Measurements from ENCODE around the gene PIM2. TPM values are rescaled to one million over a fixed set of nuclear protein-coding genes. Genes with fewer than 3 reads are reported as not detected.
"Not testable (repeated sequence)": the region's sequence is repeated elsewhere in the genome, so short reads cannot be mapped to it uniquely, and the experiment has no call there.

PIM2 gene
- total RNA-seq, 1 experiment from 2014 or later = 19.3 TPM

DNA sequence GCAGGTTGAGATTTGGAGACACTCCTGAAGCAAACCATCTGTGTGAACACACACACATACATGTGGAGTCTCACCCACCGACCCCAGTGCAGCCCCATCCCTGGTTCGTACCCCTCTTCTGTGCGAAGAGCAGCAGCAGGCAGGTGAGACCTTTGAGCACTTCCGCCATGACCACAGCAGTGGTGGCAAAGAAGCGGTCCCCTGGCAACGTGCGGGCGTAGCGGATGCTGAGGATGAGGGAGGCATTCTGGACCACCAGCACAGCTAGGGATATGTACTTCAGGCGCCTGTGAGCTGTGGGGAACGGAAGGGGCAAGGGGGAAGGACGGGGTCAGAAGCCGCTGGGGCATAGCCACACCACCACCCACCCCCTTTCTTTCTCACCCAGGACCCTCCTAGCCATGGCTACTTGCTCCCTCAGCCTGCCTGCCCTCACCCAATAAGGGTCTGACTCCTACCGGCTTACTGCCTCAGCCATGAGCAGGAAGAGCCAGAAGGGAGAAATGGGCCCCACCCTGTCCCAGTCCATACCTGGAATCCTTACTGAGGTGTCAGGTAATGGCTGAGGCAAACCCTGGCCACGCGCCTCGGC, 9.0 kb downstream of the PIM2 start:
- DNase-seq (ENCODE audit: extremely low read depth, low read depth) = no peak

DNA sequence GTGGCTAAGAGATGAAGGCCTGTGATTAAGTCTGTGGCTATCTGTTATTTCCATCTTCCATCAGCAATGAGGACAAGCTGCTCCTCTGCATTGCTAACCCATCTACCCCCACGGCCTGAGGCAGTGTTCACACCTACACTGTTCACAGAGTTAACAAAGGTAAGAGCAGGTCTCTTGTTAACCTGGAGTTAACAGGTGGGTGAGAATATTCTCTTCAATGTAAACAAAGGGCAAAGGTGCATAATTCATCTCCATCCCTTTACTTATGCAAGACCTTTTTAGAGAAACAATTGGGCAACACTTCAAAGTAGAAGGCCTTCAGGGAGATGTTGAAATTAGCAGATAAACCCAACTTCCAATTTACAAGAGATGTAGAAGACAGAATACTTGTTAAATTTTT, 10.2 kb downstream of the PIM2 start:
- DNase-seq (ENCODE audit: extremely low read depth, low read depth) = no peak

DNA sequence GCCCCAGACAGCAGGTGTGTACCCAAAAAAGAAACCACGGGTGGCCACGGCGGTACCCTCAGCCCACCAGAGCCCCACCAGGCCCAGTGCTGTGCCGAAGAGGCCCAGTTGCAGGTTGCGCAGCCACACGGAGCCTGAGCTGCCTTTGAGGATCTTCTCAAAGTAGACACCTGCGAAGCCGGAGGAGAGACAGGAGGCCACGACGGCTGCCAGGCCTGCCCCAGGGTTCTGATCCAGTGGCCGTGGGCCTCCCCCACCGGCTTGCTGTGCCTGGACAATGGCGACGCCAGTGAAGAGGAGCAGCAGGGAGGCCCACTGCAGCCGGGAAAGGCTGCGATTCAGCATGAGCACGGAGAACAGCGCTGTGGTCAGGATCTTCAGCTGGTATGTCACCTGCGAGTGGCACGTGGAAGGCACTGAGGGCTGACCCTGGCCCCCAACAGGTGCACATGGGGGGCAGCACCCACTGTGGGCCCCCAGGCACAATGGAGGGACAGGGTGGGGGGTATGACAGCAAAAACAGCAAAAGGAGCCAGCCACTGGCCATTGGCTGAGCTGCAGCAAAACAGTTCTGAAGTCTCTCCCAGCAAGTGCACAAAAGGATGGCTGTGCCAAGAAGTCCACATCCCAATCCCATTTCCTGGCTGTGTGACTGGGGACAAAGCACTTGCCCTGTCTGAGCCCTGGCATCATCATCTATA, 13.6 kb downstream of the PIM2 start:
- DNase-seq (ENCODE audit: extremely low read depth, low read depth) = no peak

DNA sequence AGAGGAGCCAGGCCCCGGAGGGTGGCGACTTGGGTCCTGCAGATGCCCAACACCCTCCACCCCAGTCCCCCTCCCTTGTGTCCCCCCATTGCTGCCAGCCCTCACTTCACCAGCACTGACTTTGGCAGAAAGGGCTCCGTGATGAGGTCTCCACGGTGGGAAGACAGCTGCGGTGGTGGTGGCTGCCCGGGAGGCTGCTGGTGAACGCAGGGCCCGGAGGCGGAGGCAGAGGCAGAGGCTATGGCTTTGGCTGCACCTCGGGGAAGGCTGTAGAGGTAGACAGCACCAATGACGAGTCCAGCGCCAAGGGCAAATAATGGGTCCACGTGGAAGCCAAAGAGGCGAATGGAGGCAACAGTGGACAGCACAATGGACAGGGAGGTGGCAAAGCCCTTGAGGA, 14.2 kb downstream of the PIM2 start:
- no peak for DNase-seq (ENCODE audit: extremely low read depth, low read depth)

DNA sequence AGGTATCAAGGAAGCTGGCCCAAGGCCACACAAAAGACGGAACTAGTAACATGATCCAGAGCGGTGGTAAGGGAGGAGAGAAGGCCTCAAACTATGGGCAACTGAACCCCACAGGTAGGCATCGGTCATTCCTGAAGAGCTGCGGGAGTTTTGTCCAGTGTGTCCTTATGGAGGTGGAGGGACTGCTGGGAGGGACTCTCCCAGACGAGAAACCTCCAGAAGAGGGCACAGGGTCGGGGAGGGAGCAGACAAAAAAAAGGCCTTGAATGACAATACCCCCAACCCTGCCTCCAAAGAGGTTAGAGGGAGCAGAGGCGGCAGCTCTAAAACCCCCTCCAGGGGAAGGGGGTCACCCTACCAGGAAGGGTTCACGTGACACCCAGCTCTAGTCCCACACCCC, 14.6 kb downstream of the PIM2 start:
- no peak for DNase-seq (ENCODE audit: extremely low read depth, low read depth)

DNA sequence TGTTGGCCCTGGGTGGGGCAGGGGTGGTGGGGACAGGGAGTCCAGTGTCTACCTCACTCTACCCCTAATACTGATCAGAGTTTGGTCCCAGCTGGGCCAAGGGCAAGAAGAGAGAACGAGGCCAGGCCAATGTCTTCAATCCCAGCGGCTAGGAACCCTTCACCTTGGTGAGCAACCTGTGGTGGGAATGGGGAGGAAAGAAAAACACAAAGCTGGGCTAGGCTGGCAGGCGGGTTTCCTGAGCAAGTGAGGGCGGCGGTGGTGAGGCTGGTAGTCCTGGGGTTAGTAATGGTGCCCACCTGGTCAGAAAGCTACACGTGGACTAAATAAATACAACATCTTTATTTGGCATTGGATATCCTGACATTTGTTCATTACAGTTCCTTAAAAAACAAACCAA, 15.5 kb downstream of the PIM2 start:
- DNase-seq (ENCODE audit: extremely low read depth, low read depth) = no peak

DNA sequence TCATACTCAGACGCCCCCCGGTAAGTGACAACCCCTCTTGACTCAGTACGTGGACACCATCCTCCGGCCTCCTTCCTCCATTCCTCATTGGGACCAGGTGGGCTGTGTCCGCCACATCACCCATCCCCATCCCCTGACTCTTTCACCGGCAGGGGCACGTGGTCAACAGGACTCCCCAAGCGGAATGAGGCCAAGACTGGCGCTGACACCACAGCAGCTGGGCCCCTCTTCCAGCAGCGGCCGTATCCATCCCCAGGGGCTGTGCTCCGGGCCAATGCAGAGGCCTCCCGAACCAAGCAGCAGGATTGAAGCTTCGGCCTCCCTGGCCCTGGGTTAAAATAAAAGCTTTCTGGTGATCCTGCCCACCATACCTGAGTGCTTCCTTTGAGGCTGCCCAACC, 16.0 kb downstream of the PIM2 start:
- no peak for DNase-seq (ENCODE audit: extremely low read depth, low read depth)

DNA sequence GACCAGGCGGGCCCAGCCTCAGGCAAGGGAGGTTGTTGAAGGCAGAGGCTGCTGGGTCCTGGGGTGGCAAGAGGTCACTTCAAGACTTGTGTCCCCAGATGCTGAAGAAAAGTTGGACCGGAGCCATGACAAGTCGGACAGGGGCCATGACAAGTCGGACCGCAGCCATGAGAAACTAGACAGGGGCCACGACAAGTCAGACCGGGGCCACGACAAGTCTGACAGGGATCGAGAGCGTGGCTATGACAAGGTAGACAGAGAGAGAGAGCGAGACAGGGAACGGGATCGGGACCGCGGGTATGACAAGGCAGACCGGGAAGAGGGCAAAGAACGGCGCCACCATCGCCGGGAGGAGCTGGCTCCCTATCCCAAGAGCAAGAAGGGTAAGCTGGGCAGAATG, 16.7 kb downstream of the PIM2 start:
- no peak for DNase-seq (ENCODE audit: extremely low read depth, low read depth)

DNA sequence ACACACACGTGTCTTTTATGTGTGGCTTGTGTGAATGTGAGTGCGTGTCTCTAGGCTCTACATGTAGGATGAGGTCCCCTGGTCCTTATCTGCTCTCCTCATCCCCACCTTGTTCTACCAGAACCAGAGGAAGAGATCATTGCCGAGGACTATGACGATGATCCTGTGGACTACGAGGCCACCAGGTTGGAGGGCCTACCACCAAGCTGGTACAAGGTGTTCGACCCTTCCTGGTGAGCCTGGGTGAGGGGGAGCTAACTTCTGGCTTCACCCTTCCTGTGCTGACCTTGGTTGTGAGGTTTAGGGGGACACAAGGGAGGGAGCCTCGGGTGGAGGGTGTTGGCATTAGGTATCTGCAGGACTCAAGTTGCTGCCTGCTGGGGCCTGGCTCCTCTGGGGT, 17.8 kb downstream of the PIM2 start:
- no peak for DNase-seq (ENCODE audit: extremely low read depth, low read depth)

DNA sequence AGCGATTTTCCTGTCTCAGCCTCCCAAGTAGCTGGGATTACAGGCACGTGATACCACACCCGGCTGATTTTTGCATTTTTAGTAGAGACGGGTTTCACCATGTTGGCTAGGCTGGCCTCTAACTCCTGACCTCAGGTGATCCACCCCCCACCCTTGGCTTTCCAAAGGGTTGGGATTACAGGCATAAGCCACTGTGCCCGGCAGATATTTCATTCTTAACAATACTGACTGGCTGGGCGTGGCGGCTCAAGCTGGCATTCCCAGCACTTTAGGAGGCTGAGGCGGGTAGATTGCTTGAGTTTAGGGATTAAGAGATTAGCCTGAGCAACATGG, 19.8 kb downstream of the PIM2 start:
- no peak for DNase-seq (ENCODE audit: extremely low read depth, low read depth)

DNA sequence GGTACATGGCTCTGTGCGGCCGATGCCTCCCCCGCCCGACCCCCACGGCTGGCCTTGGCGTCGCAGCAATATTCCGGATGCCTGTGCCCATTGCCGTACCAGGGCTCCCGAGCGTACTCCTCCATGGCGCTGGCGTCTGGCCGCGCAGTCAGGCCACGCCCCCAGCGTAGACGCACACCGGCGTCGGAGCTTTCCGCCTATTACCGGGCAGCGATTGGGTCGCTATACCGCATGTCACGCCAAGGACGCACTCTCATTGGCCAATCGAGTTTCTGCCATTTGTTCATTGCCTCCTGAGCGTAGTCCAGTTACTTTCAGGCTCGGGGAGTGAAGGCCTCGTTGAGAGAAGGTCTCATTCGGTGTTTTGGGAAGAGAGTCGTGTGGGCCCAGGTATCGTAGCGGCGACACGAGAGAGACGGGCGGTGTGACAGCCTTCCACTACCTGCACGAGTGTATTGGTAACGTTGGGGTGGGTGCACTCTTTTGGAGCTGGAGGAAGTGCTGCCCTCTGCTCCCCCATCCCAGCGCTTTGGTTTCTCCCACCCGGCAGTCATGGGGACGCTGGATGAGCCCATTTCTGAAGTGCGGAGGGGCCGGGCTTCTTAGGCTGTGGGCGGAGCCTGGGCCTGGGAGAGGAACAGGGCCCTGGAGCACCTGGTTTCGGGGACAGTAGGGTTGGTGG, 21.1 kb downstream of the PIM2 start, which contains the start of the genes PQBP1 and TIMM17B:
Gene PQBP1, plus strand, starts transcription at position 306 of the 682 bp plus-strand sequence. CDS start 580 bp downstream, outside the sequence.
Gene TIMM17B, minus strand, starts transcription at position 144 of the 682 bp plus-strand sequence. Its CDS starts 19 bp downstream, at position 125.
- DNase-seq (ENCODE audit: extremely low read depth, low read depth) = peak; percentile 97

DNA sequence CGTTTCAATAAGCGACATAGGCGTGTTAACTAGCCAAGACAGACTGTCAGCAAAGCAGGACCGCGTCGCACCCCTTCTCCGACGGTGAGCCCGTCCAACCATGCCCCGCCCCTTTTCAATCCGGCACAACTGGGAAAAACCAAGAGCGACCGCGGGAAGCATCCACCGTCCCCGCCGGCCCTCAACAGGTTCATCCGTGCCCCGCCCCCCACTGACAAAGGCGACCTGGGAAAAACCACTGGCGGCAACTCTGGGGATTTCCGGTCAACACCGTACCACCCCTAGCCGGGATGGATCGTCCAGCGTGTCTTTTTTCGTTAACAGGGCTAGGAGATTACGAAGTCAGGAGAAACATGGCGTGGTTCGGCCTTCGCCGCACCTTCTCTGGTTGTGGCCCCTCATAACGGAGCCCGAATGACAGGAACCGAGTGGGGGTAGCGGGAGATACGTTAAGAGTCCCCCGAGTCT, 21.6 kb downstream of the PIM2 start:
- DNase-seq (ENCODE audit: extremely low read depth, low read depth) = peak; percentile 62

DNA sequence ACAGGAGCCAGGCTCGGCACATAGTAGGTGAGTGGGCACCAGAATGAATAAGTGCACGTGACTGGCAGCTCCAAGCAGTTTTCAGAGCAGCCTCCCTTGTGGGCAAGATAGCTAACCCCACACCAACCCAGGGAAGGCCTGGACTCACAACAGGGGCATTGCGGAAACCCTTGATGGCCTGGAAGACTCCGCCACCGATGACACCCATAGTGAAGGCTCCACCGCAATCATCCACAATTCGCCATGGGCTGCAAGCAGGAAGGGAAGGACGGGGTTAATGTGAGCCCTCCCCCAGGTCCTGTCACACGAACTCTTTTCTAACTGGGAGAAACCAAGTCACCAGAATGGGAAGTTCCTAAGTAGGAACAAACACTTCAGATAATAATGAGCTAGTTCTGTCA, 22.2 kb downstream of the PIM2 start:
- DNase-seq (ENCODE audit: extremely low read depth, low read depth) = no peak

DNA sequence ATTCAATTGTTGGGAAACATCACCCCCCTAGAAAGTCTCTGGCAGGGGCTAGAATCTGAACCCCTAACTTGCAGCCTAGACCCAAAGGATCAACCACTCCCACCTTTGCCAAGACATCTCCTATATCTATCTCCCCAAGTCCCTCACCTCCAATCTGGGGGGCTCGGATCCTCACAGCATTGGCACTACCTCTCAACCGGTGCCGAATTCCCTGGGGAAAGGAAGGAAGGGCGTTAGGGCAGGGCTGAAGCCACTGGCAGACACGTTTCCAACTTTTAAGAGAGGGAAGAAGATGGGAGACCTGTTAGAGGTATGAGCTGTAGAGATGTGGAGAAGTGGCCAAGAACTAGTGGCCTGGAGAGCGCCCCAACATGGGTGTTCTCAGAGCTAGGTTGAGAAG, 23.9 kb downstream of the PIM2 start:
- no peak for DNase-seq (ENCODE audit: extremely low read depth, low read depth)

DNA sequence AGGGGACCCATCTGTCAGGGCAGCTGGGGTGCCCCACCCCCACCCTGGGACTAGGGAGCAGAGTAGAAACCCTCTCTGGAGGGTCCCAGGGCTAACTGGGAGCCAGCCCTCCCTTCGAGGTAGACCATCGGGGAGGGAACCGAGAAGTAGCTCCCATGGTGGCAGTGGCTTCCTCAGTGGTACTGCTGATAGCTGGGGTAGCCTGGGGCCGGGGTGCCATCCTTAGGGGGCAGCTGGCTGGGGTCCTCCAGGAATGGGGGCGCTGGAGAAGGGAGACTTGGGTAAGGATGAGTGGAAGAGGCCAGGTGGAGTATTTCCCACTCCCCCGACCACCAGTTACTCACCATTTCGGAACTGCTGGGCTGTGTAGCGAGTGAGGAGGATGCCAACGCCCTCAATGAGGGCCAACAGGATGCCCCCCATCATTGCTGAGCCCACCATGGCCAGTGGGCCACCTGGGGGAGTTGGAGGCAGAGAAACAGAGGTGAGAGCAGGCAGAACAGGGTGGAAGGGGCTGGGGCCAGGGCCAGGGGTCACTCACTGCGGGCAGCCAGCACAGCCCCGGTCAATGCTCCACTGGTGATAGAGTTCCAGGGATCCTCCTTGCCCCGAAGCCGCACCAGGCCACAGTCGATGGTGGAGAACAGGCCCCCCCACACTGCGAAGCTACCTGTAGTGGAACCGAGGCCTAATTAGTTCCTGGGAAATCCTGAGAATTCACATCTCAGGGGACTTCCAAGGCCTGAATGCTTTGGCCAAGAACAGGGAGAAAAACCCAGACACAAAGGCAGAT, 25.1 kb downstream of the PIM2 start:
- DNase-seq (ENCODE audit: extremely low read depth, low read depth) = no peak

DNA sequence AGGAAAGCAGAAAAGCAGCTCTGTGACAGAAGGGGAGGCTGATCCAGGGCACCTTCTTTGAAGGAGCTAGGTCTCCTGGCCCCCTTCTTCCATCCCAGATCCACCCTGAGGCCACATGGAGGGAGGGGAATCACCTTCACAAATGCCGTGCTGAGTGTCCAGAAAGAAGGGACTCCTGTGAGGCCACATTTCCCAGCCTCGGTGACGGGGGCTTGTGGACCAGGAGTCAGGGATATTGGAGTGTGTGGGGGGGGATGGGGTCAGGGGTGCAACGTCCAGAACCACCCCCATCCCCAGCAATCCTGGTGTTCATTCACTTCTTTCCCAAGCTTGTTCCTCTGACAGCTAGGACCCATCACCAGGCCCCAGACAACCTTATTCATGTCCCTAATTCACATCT, 25.9 kb downstream of the PIM2 start:
- no peak for DNase-seq (ENCODE audit: extremely low read depth, low read depth)

DNA sequence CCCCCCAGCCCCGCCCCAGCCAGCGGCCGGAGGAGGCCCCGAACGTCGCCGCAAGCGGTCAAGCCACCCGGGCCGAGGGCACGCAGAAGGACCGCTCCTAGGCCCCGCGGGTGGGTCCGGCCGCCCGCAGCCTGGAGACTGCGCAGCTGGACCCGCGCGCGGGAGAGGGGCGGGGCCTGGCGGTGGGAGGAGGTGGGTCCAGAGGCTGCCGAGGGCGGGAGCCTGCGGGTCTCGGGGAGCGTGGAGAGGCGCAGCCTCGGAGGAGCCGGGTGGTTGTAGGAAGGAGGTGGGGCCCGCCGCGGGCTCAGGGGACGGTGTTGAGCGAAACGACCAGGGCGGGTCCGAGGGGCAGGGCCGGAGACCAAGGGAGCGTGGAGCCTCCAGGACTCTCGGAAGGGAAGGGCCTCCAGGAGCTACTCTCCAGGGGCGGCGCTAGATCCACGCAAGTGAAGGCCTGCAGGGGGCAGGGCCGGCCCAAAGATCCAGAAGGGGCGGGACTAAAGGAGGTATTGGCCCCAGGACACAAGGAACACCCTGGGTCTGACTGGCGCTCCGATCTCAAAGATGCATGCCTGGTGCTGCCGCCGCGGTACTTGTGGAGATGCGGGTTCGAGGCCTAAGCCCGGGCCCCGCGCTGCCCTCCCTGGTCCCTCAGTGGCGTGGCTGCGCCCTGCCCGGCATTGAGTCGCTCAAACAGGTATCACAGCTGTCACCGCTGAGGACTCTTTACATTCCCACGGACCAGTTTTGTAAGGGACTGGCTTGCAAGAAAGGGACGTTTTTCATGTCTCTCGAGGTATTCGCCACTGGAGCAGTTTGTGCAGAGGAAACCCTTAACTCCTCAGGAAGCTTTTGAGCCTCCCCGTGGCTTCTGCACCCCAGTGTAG, 27.2 kb downstream of the PIM2 start:
- peak; percentile 87 for DNase-seq (ENCODE audit: extremely low read depth, low read depth)

DNA sequence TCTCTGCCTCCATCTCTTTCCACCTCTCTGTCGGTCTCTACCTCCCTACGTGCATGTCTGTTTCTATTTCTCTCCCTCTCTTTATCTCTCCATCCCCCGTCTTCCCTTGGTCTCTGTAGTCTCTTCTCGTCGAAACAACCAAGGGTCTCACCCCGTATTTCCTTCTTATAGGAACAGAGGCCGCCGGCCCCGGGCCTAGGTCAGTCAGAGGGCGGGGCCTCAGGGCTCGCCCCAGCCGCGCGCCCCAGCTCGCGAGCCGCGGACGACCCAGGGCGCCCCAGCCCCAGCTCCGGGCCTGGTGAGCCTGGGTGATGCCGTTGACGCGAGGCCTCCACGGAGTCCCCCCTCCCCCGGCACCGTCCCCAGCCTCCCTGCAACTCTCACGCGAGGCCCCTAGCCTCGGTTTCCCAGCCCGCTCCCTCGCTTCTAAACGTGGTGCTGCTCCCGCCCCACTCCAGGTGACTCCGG, 27.9 kb downstream of the PIM2 start:
- DNase-seq (ENCODE audit: extremely low read depth, low read depth) = no peak

DNA sequence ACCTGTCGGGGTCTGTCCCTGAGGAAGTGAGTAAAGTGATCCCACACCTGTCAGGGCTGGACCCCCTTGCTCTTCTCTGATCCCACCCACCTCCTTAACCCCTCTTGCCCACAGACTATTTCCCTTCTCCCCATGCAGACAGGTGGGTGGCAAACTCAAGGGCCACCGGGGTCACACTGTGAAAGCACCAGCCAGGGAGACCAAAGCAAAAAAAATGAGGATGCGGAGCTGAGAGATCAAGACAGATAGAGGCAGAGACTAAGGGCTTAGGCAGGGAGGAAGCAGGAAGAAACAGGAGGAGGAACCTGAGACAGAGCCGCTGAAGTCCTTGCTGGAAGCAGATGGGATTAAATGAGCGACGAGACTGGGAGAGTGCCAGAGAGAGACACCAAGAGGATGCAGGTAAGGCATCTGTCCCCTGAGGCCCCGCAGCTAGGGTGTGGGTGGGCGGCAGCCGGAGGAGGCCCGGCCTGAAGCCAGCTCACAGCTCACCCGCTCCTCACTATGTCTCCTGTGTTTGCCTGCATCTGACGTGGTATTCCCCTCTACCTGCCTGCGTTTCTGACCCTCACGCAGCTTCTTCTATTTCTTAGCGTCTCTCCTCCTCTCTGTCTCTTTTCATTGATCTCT, 28.4 kb downstream of the PIM2 start:
- DNase-seq (ENCODE audit: extremely low read depth, low read depth) = no peak

DNA sequence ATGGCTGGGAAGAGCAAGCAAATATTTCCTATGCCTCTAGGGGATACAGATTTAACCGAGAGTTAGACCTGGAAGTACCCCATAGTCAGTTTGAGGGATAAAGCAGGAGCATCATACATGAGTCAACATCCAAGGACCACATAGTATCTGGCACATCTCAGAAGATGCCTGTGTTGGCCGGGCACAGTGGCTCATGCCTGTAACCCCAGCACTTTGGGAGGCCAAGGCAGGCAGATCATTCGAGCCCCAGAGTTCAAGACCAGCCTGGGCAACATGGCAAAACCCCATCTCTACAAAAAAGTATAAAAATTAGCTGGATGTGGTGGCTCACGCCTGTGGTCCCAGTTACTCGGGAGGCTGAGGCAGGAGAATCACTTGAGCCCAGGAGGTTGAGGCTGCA, 32.2 kb downstream of the PIM2 start:
- DNase-seq (ENCODE audit: extremely low read depth, low read depth) = not testable (repeated sequence)
